ENCODE results near the gene FMOD.

FMOD gene

GRCh38 chr1:203360547-203361185 lies 9.7 kb upstream of the FMOD start:
- no peak for DNase-seq

GRCh38 chr1:203359010-203359571 lies 8.2 kb upstream of the FMOD start:
- no peak for DNase-seq

- no peak for DNase-seq
These were observed 3.3 kb upstream of the FMOD start for GRCh38 chr1:203354246-203354645.

- no peak for DNase-seq
These were observed 2.6 kb upstream of the FMOD start for GRCh38 chr1:203353486-203353885.

GRCh38 chr1:203349773-203350524 lies 973 bp downstream of the FMOD start:
- DNase-seq = no peak

GRCh38 chr1:203349166-203349565 lies 1.8 kb downstream of the FMOD start:
- no peak for DNase-seq

GRCh38 chr1:203346769-203347102 lies 4.2 kb downstream of the FMOD start:
- DNase-seq = no peak

GRCh38 chr1:203346060-203346768 lies 4.7 kb downstream of the FMOD start:
- no peak for DNase-seq

GRCh38 chr1:203343956-203344754 lies 6.8 kb downstream of the FMOD start:
- DNase-seq = no peak

- peak; percentile 51 for DNase-seq
These were observed 8.6 kb downstream of the FMOD start for GRCh38 chr1:203342192-203342940.

- peak; percentile 46 for DNase-seq
These were observed 10.7 kb downstream of the FMOD start for GRCh38 chr1:203340112-203340790.

GRCh38 chr1:203338335-203339036 lies 12.4 kb downstream of the FMOD start:
- peak; percentile 55 for DNase-seq

- DNase-seq = no peak
These were observed 14.8 kb downstream of the FMOD start for GRCh38 chr1:203336097-203336496.

GRCh38 chr1:203335503-203335902 lies 15.4 kb downstream of the FMOD start:
- no peak for DNase-seq

GRCh38 chr1:203331224-203331623 lies 19.7 kb downstream of the FMOD start:
- no peak for DNase-seq

GRCh38 chr1:203328714-203329122 lies 22.2 kb downstream of the FMOD start:
- no peak for DNase-seq

- DNase-seq = peak; percentile 56
These were observed 23.1 kb downstream of the FMOD start for GRCh38 chr1:203327684-203328457.

- DNase-seq = peak; percentile 95
These were observed 23.9 kb downstream of the FMOD start for GRCh38 chr1:203326830-203327683.

Data from stimulated activated CD4-positive, alpha-beta T cell treated with anti-CD3 and anti-CD28 coated beads, Interleukin-4, amount 100 ng/mL, for 1 hour (primary cell).